Type B pancreatic cell (in vitro differentiated cells): ENCODE measurements around the gene RPL31. TPM values are rescaled to one million over a fixed set of nuclear protein-coding genes. Genes with fewer than 3 reads are reported as not detected.

ENCODE experiments used
- DNase-seq: peaks from one replicate; pipeline ENCODE4 v3.0.0; 2021; ENCODE audit warnings: mixed read lengths; ENCODE audit not compliant: unreplicated experiment; ENCODE audit errors: extremely low spot score
- H3K27ac Mint-ChIP-seq: 2 replicates; pipeline ENCODE4 v1.8.0; 2021; ENCODE audit warnings: mild to moderate bottlenecking, mixed read lengths
- H3K27me3 Mint-ChIP-seq: 2 replicates; pipeline ENCODE4 v1.8.0; 2021; ENCODE audit warnings: mixed read lengths
- H3K36me3 Mint-ChIP-seq: 2 replicates; pipeline ENCODE4 v1.8.0; 2021; ENCODE audit warnings: mixed read lengths
- H3K4me1 Mint-ChIP-seq: one replicate; pipeline ENCODE4 v1.8.0; 2021; ENCODE audit warnings: mixed read lengths; ENCODE audit not compliant: unreplicated experiment
- H3K4me3 Mint-ChIP-seq: 2 replicates; pipeline ENCODE4 v1.8.0; 2021; ENCODE audit warnings: mild to moderate bottlenecking, mixed read lengths
- H3K9me3 Mint-ChIP-seq: 2 replicates; pipeline ENCODE4 v1.8.0; 2021; ENCODE audit warnings: mixed read lengths
- total RNA-seq: library from RNA; stranded (reverse); gene quantifications from 2 replicates; pipeline ENCODE4 v1.2.1, GENCODE V29; 2021; ENCODE audit warnings: low replicate concordance
- TF ChIP-seq, protein P1 (sequence below): fragments of 200-600 bp; sonication (generic); conservative IDR thresholded peaks from 2 replicates; pipeline ENCODE4 v1.5.0; 2021; ENCODE audit warnings: antibody characterized with exemption, mild to moderate bottlenecking

RPL31 gene
- total RNA-seq, 1 donor from 2014 or later: 1,718 TPM

DNA sequence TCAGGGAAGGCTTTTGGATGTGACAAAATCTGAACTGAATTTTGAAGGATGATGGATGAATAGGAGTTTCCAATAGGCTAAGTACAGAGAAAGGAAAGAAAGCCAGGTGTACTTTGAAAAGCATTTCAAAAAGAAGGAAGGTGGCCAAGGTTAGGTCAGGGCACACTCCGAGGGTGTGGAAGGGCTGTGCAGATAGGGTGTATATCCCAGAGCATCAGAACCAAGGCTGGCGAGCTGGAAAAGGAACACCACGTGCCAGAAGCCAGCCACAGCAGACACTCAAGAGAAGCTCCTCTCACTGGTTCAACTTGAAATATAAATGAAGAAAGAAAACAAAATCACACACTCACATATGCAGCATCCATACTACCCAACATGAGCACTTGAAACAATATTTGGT is 51.0 kb downstream of the RPL31 start:
- Mint-ChIP-seq H3K4me3 (no peak overlapping the region), H3K9me3 (no peaks in the 10 kb centered on the region), H3K4me1 (no peaks in the 10 kb centered on the region), H3K36me3 (peaks cover 37% of the 10 kb centered on the region), H3K27ac (no peak overlapping the region), H3K27me3 (no peaks in the 10 kb centered on the region)
- TF ChIP-seq, protein P1, sequence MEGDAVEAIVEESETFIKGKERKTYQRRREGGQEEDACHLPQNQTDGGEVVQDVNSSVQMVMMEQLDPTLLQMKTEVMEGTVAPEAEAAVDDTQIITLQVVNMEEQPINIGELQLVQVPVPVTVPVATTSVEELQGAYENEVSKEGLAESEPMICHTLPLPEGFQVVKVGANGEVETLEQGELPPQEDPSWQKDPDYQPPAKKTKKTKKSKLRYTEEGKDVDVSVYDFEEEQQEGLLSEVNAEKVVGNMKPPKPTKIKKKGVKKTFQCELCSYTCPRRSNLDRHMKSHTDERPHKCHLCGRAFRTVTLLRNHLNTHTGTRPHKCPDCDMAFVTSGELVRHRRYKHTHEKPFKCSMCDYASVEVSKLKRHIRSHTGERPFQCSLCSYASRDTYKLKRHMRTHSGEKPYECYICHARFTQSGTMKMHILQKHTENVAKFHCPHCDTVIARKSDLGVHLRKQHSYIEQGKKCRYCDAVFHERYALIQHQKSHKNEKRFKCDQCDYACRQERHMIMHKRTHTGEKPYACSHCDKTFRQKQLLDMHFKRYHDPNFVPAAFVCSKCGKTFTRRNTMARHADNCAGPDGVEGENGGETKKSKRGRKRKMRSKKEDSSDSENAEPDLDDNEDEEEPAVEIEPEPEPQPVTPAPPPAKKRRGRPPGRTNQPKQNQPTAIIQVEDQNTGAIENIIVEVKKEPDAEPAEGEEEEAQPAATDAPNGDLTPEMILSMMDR: no peak
- no peak for DNase-seq

Other genes starting within 250 kb of the RPL31 start
- gene NPAS2, start 182.2 kb upstream of the RPL31 start, total RNA-seq: 10.7 and 25.7 TPM in 2 replicates
- gene TBC1D8, start 149.1 kb downstream of the RPL31 start, total RNA-seq: 16.1 and 20.1 TPM in 2 replicates